ENCODE data around the gene RPL22.

RPL22 gene

DNA sequence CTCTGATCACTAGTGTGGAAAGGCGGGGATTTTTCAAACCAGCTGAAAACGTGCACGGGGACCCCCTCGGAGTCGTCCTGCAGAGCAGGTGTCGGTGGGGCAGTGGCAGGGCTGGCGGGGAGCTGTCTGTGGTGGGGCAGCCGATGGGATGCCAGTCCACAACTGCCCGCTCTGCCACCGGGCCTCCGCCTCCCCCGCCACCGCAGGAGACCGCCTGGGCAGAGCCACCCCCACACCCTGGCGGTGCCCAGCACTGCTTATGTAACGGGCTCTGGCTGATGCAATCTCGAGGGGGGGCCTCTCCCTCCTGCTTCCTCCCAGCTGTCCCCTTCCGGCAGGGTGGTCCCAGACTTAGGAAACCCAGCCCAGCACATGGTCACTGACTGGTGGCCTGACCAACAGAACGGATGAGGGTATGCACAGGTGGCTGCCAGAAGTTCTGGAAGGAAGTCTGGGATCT, 28.6 kb downstream of the RPL22 start:
- no peak for DNase-seq

GRCh38 chr1:6170116-6170741, 29.2 kb downstream of the RPL22 start:
- DNase-seq, result no peak

GRCh38 chr1:6168947-6169586, 30.3 kb downstream of the RPL22 start:
- no peak for DNase-seq

DNA sequence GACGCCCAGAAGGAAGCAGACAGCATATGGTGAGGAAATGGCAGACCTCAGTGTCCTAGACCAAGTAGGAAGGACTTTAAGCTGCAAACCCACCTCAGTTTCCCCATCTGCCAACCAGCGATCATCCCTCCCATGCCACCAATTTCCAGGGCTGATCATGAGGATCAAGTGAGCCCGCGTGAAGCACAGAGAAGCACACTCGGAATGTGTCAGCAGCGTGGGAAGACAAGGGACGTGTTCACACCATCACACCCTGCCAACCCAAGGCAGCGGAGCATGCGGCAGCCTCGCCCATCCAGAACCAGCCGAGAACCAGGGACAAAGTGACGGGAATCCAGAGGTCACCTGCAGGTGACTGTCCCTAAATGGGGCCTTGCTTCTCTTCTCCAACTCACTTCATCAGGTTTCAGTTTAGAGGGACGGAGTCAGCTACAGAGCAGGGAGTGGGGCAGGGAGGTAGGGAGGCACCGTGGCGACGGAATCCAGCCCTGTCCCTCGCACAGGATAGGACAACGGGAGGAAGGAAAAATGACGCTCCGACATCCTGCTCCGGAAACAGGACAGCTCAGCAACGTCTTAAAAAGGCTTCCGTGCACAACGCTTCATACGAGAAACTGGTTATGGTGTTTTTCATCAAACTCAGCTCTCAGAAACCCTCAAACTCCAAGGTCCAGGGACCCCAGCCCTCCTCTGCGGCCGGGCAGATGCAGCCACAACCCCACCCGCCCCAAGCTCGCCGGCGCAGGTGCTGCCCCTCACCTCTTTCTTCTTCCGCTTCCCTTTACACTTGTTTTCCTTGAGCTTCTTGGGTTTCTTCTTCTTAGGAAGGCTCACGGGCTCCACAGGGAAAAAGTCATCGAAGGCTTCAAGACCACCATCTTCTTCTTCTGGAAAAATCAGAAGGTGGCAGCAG, 31.7 kb downstream of the RPL22 start:
- no peak for DNase-seq

DNA sequence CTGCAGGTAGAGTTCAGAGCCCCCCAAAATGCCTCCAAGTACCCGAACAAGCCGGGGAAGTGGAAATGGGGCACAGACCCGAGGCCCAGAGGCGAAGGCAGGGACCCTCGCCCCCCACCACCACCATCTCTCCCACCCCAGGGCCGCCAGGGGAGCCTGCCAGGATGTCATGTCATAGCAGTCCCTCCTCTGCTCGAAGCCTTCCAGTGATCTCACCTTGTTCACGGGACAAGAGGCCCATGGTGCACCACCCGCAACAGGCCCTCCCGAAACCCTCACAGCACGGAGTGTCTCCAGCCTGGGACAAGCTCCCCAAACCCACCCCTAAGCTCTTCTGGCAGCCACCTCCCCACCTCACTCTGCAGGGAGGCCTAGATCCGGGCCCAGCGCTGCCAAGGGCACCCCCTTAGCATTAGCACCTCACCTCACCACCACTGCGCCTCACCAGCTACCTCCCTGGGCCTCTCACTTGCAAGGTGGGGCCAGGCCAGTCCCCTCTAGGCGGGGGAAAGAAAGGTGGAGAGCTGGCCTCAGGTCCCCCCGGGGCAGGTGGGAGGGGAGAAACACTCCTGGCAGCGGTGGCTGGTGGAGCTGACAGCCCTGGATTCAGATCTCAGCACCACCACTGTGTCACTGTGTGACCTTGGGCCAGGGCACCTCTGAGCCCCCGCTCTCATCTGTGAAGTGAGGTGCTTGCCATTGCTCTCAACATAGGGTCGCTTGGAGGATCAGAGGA, 32.6 kb downstream of the RPL22 start:
- no peak for DNase-seq

GRCh38 chr1:6166221-6166620, 33.2 kb downstream of the RPL22 start:
- DNase-seq, result no peak

DNA sequence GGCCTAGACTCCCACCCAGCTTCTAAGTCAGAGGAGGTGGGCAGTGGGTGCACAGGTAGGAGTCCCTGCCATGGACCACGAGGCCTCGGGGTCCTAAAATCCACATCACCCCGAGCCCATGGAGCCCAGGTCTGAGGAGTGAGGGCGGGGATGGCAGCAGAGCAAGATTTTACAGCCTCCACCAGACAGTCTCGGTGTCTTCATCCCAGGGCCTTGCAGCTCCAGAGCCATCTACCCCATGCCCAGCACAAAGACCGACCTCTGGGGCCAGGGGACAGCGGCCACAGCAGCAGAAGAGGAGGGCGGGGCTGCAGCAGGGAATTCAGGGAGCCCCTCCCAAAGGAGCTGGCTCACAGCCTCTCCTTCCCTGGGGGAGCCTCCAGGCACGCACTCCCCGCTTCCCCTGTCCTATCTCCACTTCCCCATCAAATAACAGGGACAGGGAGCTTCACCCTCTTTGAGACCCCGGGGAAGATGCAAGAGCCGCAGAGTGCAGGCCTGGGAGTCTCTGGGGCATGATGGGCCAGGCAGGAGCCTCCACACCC, 33.9 kb downstream of the RPL22 start:
- DNase-seq, result no peak

DNA sequence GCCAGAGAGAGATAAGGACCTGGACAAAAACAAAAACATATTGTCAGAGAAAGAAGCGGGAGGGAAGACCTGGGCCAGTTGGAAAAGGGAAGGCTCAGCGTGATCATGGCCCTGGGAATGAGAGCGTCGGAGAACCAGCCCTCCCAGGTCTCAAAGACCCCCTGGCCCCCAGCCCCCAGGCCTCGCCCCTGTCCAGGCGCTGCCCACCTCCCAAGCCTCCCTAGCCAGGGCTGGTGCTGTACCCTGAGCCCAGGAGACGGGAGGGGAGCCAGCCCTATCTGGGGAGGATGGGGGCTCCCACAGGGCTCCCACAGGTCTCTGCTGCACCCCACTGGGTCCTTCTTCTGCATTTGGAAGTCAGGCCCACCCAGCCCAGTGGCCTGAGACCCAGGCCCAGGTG, 34.4 kb downstream of the RPL22 start:
- no peak for DNase-seq

DNA sequence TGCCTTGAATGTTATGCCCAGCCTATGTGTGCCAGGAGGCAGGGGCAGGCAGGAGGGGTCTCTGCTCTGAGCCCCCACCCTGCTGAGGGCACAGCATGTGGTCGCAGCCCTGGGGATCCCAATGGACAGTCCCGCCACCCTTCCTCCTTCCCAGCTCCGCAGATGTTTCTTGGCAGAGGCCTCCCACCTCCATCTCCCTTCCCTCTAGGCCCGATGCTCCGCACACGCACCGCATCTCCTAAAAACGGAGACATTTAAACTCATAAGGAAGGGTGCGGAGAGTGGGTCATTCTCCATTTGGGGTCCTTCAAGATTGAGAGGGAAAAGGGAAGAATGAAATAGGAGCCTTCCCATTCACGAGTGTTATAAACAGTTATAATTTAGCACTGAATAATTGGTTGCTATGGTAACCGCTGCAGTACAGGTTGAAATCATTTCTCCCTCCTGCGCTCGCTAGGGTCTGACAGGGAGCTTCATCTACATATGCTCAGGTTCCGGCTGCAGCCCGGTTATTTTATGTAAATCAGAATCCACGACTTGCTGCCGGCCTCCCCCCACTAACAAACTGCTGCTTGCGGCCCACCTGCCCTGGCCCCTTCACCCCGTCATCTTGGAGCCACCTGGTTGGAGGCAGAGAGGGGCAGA, 35.3 kb downstream of the RPL22 start:
- DNase-seq, result no peak

GRCh38 chr1:6163191-6163972, 36.0 kb downstream of the RPL22 start:
- no peak for DNase-seq

DNA sequence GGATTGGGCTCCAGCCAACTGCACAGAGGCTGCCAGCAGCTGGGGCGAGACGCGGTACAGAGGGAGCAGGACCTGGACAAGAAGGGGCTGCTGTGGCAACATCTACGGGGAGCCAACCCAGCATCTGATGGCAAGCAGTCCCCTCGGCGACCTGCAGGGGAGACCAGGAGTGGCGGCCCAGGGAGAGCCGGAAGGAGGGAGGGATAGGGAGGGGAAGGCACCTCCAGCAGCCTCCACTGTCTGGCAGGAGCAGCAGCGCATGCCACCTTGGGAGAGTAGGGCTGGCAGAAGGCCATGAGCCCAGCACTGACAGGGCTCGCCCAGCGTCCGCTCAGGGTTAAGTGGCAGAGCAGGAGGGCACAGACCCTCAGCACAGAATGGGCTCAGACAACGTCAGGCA, 36.6 kb downstream of the RPL22 start:
- no peak for DNase-seq

DNA sequence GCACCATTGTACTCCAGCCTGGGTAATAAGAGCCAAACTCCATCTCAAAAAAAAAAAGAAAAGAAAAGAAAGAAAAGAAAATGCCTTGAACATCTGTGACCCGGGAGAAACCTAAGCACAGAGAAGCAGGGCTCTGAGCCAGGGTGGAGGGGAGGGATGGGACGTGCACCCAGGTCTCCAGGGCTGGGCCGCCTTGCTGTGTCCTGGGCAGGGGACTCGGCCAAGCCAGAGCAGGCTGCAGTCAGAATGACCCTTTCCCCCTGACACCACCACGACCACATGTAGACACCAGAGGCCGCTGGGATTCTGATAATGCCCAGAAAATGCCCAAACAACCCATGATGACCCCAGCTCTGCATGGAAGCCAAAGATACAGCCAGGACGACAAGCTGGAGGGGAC, 37.1 kb downstream of the RPL22 start:
- no peak for DNase-seq

DNA sequence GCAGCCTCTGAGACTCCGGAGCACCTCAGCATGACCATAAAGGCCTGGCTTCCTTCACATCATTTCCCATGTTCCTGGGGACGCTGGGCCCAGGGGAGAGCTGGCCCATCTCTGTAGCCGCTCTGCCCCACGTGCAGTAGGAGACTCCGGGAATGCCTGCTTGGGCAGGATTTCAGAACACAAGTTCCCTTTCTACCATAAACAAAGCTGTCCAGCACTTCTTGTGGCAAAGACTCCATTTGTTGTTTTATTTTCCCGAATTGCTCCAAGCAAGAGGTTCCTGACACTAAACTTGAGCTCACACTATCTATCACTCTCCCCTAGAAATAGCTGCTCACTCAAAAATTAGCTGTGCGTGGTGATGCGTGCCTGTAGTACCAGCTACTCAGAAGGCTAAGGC, 41.2 kb downstream of the RPL22 start:
- no peak for DNase-seq

DNA sequence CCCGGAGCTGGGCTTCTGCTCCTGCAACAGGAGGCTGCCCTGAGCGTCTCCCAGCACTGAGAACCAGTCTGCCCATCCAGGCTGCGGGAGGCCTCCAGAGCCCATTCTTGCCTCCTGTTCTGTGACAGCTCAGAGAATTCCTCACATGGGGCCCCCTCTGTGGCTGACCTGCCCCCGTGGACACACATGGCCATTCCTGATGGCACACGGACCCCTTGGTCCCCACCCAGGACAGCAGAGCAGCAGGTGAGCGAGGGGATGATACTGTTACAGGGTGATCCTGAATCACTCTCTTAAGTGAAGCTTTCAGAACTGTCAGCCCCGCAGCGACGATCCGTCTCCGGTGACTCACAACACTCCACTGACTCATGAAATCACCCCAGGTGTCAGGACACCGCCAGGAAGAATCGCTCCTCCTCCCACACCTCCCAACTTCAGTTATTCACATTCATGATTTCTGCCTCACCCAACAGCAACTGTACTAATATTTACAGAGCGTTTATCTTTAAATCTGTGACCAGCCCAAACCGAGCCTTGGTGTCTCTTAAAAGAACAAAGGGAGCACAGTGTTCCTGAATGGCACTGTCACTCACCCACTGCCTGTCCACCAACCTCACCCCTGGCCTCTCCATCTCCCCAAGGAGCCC, 41.7 kb downstream of the RPL22 start:
- no peak for DNase-seq

DNA sequence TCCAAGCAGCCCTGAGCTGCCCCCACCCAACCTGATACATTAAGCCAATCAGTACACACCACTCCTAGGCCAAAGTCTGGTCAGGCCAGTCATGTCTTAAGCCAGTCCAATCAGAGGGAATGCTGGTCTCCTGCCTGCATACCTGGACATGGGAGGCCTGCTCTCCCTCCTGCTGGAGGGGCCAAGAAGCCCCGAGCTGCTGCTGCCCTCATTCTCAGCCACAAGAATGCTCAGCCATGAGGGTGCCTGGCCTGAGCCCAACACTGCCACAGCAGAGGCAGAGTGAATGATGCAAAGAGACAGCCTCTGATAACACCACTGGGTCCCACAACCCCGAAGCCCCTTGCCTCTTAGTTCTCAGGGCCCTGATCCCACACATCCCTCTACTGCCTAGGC, 42.3 kb downstream of the RPL22 start:
- no peak for DNase-seq

DNA sequence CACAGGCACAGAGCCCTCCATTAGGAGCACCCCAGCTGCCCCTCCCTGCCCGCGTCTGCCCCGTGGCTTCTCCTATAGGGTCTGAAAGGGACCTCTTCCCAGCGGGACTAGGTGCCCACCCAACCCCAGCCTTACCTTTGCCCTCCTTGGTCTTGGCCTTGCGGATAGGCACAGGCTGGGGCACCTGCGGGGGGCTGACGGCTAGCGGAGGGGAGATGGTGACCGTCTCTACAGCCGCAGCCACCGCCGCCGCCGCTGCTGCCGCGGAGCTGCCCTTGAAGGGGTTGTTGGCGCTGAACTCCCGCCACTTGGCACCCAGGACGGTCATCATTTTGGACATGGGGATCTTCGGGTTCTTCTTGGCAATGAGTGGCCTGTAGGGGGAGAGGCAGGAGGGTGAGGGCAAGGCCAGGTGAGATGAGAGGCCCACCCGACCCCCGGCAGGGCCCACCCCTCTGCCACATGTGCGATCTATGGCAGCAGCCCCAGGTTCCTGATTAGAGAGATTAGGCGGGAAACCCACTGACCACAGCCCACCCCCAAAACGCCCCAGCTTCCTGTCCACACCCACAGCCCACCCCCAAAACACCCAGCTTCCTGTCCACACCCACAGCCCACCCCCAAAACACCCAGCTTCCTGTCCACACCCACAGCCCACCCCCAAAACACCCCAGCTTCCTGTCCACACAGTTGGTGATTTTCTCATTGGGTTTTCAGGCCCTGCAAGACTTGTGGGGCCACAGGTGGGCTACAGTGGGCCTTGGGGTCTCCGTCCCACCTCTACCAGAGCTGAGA, 44.7 kb downstream of the RPL22 start:
- DNase-seq, result no peak

DNA sequence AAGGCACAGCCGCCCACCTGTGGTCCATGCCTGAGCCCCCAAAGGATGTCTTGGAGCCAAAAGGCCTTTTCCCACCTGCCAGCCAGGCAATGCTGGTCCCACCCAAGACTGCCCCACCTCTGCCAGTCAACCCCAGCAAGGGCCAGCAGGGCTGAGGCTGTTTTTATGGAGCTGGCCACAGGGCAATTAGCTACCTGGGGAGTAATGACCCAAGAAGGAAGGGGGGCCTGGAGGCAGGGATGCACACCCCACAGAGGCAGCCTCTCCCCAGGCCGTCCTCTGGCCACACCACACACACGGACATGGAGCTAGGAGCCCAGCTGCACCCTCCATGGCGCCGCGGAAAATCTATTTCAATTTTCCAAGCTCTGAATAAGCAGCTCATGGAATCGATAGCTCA, 46.5 kb downstream of the RPL22 start:
- no peak for DNase-seq

DNA sequence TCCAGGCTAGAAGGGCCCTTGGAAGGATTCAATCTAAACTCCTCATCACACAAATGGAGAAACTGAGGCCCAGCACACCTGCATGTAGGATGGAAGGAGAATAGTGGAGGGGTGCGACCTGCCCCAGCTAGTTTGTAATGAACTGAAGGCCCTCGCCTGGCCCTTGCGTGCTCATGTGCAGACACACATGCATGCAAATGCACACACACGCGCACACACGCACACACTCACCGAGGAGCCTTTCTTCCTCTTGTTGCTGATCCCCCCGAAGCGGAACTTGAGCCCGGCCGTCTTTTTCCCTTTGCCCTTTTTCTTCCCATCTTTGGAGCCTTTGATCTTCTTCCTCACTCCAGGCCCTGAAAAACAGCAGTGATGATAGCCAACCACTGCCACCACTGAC, 47.2 kb downstream of the RPL22 start:
- DNase-seq, result no peak

DNA sequence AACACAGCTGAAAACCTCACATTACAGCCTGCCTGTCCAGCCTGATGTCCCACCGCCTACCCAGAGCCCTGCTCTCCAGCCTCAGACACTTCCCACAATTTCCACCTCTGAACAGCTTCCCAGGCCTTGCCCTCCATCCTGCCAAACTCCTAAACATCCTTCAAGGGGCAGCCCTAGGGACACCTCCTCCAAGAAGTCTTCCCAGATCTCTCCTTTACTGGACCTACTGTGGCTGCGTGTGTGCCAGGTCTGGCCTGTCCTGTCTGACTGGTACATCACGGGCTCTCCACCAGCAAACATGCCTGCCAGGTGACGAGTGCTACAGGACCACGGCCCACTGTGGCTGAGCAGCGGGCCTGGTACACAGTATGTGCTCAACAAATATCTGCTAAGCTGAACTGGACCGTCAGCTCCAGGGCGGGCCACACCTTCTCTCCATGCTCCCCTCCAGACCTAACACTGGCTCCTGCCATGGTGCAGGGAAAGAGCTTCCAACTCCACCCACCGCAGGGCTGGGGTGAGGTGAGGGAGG, 48.0 kb downstream of the RPL22 start:
- no peak for DNase-seq
